ENCODE results near the gene TNFRSF12A. TPM values are rescaled to one million over a fixed set of nuclear protein-coding genes. Genes with fewer than 3 reads are reported as not detected.

TNFRSF12A gene
- total and polyA plus RNA-seq, 9 of the 15 experiments (the other 6 are each of a cell fraction or from before 2014, with no cell fraction given): 0.41 to 61.8 (median 26.5) TPM

DNA sequence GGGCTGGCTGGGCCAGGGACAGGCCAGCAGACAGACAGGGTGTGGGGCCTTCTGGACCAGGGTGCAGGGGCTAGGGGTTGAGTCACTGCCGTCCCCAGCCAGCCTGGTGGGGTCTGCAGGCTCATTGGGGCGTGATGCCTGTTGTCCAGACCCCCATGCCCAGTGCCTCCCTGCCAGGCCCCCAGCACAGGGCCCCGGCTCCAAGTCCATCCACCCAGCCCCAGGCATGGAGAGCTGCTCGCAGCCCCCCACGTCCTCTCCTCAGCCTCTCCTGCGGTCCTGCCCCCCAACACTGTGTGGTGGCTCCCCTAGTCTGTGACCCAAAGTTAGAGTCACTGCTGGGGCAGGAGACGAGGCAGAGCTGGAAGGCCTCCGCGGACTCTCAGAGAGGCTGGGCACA is 32.9 kb upstream of the TNFRSF12A start:
- CTCF ChIA-PET (ENCODE audit: low intra/inter-chr PET ratio): no interaction called here
- ATAC-seq: no peak

More for the DNA sequence above, 32.9 kb upstream of the TNFRSF12A start:
- TF ChIP-seq, protein P1, sequence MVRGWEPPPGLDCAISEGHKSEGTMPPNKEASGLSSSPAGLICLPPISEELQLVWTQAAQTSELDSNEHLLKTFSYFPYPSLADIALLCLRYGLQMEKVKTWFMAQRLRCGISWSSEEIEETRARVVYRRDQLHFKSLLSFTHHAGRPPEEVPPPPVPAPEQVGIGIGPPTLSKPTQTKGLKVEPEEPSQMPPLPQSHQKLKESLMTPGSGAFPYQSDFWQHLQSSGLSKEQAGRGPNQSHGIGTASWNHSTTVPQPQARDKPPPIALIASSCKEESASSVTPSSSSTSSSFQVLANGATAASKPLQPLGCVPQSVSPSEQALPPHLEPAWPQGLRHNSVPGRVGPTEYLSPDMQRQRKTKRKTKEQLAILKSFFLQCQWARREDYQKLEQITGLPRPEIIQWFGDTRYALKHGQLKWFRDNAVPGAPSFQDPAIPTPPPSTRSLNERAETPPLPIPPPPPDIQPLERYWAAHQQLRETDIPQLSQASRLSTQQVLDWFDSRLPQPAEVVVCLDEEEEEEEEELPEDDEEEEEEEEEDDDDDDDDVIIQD (CRISPR knock-in tag; IDR thresholded peaks at IDR 0.05): no peak
- TF ChIP-seq TSC22D4 (tag; IDR thresholded peaks at IDR 0.05): no peak
- TF ChIP-seq CBFA2T3 (IDR thresholded peaks at IDR 0.05): no peak
- TF ChIP-seq NCOR1 (IDR thresholded peaks at IDR 0.05): no peak
- TF ChIP-seq, protein P2, sequence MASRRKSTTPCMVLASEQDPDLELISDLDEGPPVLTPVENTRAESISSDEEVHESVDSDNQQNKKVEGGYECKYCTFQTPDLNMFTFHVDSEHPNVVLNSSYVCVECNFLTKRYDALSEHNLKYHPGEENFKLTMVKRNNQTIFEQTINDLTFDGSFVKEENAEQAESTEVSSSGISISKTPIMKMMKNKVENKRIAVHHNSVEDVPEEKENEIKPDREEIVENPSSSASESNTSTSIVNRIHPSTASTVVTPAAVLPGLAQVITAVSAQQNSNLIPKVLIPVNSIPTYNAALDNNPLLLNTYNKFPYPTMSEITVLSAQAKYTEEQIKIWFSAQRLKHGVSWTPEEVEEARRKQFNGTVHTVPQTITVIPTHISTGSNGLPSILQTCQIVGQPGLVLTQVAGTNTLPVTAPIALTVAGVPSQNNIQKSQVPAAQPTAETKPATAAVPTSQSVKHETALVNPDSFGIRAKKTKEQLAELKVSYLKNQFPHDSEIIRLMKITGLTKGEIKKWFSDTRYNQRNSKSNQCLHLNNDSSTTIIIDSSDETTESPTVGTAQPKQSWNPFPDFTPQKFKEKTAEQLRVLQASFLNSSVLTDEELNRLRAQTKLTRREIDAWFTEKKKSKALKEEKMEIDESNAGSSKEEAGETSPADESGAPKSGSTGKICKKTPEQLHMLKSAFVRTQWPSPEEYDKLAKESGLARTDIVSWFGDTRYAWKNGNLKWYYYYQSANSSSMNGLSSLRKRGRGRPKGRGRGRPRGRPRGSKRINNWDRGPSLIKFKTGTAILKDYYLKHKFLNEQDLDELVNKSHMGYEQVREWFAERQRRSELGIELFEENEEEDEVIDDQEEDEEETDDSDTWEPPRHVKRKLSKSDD (conservative IDR thresholded peaks at IDR 0.05; ENCODE audit: low read length): no peak
- TF ChIP-seq MAFG (tag; conservative IDR thresholded peaks at IDR 0.05): no peak
- TF ChIP-seq, protein P3, sequence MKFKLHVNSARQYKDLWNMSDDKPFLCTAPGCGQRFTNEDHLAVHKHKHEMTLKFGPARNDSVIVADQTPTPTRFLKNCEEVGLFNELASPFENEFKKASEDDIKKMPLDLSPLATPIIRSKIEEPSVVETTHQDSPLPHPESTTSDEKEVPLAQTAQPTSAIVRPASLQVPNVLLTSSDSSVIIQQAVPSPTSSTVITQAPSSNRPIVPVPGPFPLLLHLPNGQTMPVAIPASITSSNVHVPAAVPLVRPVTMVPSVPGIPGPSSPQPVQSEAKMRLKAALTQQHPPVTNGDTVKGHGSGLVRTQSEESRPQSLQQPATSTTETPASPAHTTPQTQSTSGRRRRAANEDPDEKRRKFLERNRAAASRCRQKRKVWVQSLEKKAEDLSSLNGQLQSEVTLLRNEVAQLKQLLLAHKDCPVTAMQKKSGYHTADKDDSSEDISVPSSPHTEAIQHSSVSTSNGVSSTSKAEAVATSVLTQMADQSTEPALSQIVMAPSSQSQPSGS (CRISPR knock-in tag; IDR thresholded peaks at IDR 0.05): no peak
- TF ChIP-seq HMG20B (CRISPR knock-in tag; IDR thresholded peaks at IDR 0.05): no peak
- TF ChIP-seq EZH2 (IDR thresholded peaks at IDR 0.05; ENCODE audit: borderline replicate concordance, low read depth, low read length): no peak
- TF ChIP-seq, protein P4, sequence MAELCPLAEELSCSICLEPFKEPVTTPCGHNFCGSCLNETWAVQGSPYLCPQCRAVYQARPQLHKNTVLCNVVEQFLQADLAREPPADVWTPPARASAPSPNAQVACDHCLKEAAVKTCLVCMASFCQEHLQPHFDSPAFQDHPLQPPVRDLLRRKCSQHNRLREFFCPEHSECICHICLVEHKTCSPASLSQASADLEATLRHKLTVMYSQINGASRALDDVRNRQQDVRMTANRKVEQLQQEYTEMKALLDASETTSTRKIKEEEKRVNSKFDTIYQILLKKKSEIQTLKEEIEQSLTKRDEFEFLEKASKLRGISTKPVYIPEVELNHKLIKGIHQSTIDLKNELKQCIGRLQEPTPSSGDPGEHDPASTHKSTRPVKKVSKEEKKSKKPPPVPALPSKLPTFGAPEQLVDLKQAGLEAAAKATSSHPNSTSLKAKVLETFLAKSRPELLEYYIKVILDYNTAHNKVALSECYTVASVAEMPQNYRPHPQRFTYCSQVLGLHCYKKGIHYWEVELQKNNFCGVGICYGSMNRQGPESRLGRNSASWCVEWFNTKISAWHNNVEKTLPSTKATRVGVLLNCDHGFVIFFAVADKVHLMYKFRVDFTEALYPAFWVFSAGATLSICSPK (IDR thresholded peaks at IDR 0.05; ENCODE audit: borderline replicate concordance): no peak
- TF ChIP-seq TAF7 (tag; IDR thresholded peaks at IDR 0.05): no peak
- no peak for TF ChIP-seq RBM14 (IDR thresholded peaks at IDR 0.05; ENCODE audit: borderline replicate concordance, insufficient read depth, low read depth, low read length)
- no peak for TF ChIP-seq PCBP2 (IDR thresholded peaks at IDR 0.05; ENCODE audit: low read depth, low read length, poor library complexity, severe bottlenecking)
- Histone ChIP-seq H3K27ac (ENCODE audit: extremely low read depth, low read depth, low read length) (no peak overlapping the region), H3K4me1 (replicated peaks in 1 of 2; ENCODE audit: control insufficient read depth in 2 of 2, insufficient read depth in 2 of 2, low read length in 2 of 2) (peaks cover 11 to 65% of the 10 kb centered on the region in 2 experiments), H2AFZ (ENCODE audit: low read depth, low read length) (no peak overlapping the region), H4K20me1 (replicated peaks; ENCODE audit: control insufficient read depth, insufficient read depth, low read length) (no peaks in the 10 kb centered on the region), H3K79me2 (ENCODE audit: control insufficient read depth, insufficient read depth, low read length) (no peaks in the 10 kb centered on the region), H3K4me2 (ENCODE audit: insufficient read depth, low read length) (no peak overlapping the region), H3K27me3 (ENCODE audit: control insufficient read depth in 2 of 2, insufficient read depth in 2 of 2, low read length in 2 of 2) (no peaks in the 10 kb centered on the region), H3K9me1 (ENCODE audit: control insufficient read depth, insufficient read depth, low read length) (no peaks in the 10 kb centered on the region), H3K36me3 (ENCODE audit: control insufficient read depth, insufficient read depth, low read length) (no peaks in the 10 kb centered on the region), H3K4me3 (no peak overlapping the region), H3K9ac (ENCODE audit: insufficient read depth in 1 of 2, low read depth in 2 of 2, low read length in 2 of 2) (peak overlapping the region in 1 of 2 experiments; percentile 64; a peak in 2 of 4 replicates), H3K9me3 (replicated peaks; ENCODE audit: control insufficient read depth, insufficient read depth, low read depth, low read length) (no peaks in the 10 kb centered on the region)
- DNase-seq (ENCODE audit: extremely low read depth in 1 of 4, low spot score in 3 of 4) (no peak), FAIRE-seq (no peak)
- 61% methylated on average over 8 of the region's 9 CpGs for WGBS (ENCODE audit: insufficient coverage, low coverage, missing lambda C conversion rate)
- no TSS peak for BruUV-seq (replicated peaks)
- intact Hi-C loops (cut with micrococcal nuclease): no loop called here
- in situ Hi-C loops (cut with MboI): no loop called here
- POLR2A ChIA-PET: no interaction called here

All from K562 (cell line).